Endothelial cell of umbilical vein (primary cell): ENCODE results near the gene TDP1. TPM values are rescaled to one million over a fixed set of nuclear protein-coding genes. Genes with fewer than 3 reads are reported as not detected.
A peak's percentile ranks its signal among the peaks of the same experiment; 100 is the strongest.

Experiments used
- BruUV-seq: library from RNA; stranded (reverse); fragments of 400-500 nt; replicated peaks from 2 replicates; lab custom pipeline; 2021; lab: Mats Ljungman, UMichigan
- CTCF ChIA-PET: fragments of 300-600, 350-600 bp; sonication (Branson Sonifier 250); formaldehyde crosslinking; loops from one replicate; lab custom pipeline; 2021; ENCODE audit warnings: antibody characterized with exemption, inconsistent platforms; lab: Charles Lee
- POLR2A ChIA-PET: fragments of 300-600, 350-600 bp; sonication (Branson Sonifier 250); formaldehyde crosslinking; loops from one replicate; lab custom pipeline; 2021; ENCODE audit warnings: antibody characterized with exemption, inconsistent platforms; lab: Charles Lee
- DNase-seq: peaks from one replicate; pipeline ENCODE4 v3.0.0-alpha.2; 2011; ENCODE audit warnings: low read depth, low spot score
- FAIRE-seq: peaks from 2 replicates; lab custom pipeline; 2011; peaks lifted over from hg19 to GRCh38; lab: Jason Lieb, UNC
- H2AFZ ChIP-seq: 2 replicates; pipeline ENCODE4 v1.6.0; 2012; ENCODE audit warnings: low read depth, low read length, control low read depth, inconsistent platforms
- H3K27ac ChIP-seq: 2 replicates; pipeline ENCODE4 v1.5.1; 2011; ENCODE audit warnings: low read depth, mild to moderate bottlenecking, control low read depth, low read length, moderate library complexity; ENCODE audit not compliant: insufficient read depth
- H3K27me3 ChIP-seq, 2 experiments: 2 replicates each; pipeline versions ENCODE4 v1.6.0 to v1.6.1; 2011; ENCODE audit warnings: low read length in 2 of 2, mixed read lengths in 1 of 2; ENCODE audit not compliant: control insufficient read depth in 2 of 2, insufficient read depth in 2 of 2
- H3K36me3 ChIP-seq, 2 experiments: 2 replicates in 1 of 2; 3 replicates in 1 of 2; pipeline ENCODE4 v1.5.1; 2011; ENCODE audit warnings: low read length in 2 of 2, mild to moderate bottlenecking in 1 of 2, moderate library complexity in 1 of 2; ENCODE audit not compliant: control insufficient read depth in 2 of 2, insufficient read depth in 2 of 2; ENCODE audit errors: extremely low read depth in 1 of 2
- H3K4me1 ChIP-seq: 3 replicates; pipeline ENCODE4 v1.5.1; 2011; ENCODE audit warnings: mild to moderate bottlenecking, low read length; ENCODE audit not compliant: control insufficient read depth, insufficient read depth; ENCODE audit errors: extremely low read depth
- H3K4me2 ChIP-seq: 2 replicates; pipeline ENCODE4 v1.6.1; 2011; ENCODE audit warnings: low read length, control low read depth, mixed read lengths; ENCODE audit not compliant: insufficient read depth
- H3K4me3 ChIP-seq, 3 experiments: fragments of 200-600 bp in 1 of 3; sonication (generic), shearing (Covaris generic) in 1 of 3; replicated peaks in 1 of 3; 2 replicates each; pipeline ENCODE4 v1.5.1; 2011 to 2016; ENCODE audit warnings: control low read depth in 3 of 3, low read length in 3 of 3, mild to moderate bottlenecking in 2 of 3, inconsistent platforms in 1 of 3, low read depth in 1 of 3, moderate library complexity in 1 of 3; ENCODE audit not compliant: insufficient read depth in 1 of 3
- H3K79me2 ChIP-seq: 2 replicates; pipeline ENCODE4 v1.6.0; 2012; ENCODE audit warnings: low read length, inconsistent platforms; ENCODE audit not compliant: control insufficient read depth, insufficient read depth
- H3K9ac ChIP-seq: replicated peaks from 2 replicates; pipeline ENCODE3; 2011; ENCODE audit warnings: low read length, control low read depth; ENCODE audit not compliant: insufficient read depth; ENCODE audit errors: extremely low read depth
- H3K9me1 ChIP-seq: replicated peaks from 3 replicates; pipeline ENCODE4 v1.6.0; 2011; ENCODE audit warnings: mild to moderate bottlenecking, low read length; ENCODE audit not compliant: control insufficient read depth, insufficient read depth; ENCODE audit errors: extremely low read depth
- H3K9me3 ChIP-seq: replicated peaks from 2 replicates; pipeline ENCODE4 v1.5.1; 2012; ENCODE audit warnings: low read length, inconsistent platforms; ENCODE audit not compliant: control insufficient read depth, insufficient read depth
- H4K20me1 ChIP-seq: replicated peaks from 2 replicates; pipeline ENCODE3; 2011; ENCODE audit warnings: mild to moderate bottlenecking, low read length; ENCODE audit not compliant: control insufficient read depth, insufficient read depth; ENCODE audit errors: extremely low read depth
- CTCF ChIP-seq, 2 donors: IDR thresholded peaks; 1 replicate in 1 of 2; 2 replicates in 1 of 2; pipeline ENCODE4 v1.5.1; 2011; ENCODE audit warnings: low read length in 2 of 2, mild to moderate bottlenecking in 2 of 2, moderate library complexity in 2 of 2, control low read depth in 1 of 2, inconsistent platforms in 1 of 2, low read depth in 1 of 2; ENCODE audit not compliant: insufficient read depth in 1 of 2; ENCODE audit errors: extremely low read depth in 1 of 2
- EZH2 ChIP-seq: IDR thresholded peaks from 2 replicates; pipeline ENCODE4 v1.6.1; 2012; ENCODE audit warnings: borderline replicate concordance, low read depth, mild to moderate bottlenecking, moderate library complexity, low read length, inconsistent platforms; ENCODE audit not compliant: severe bottlenecking
- FOS ChIP-seq: IDR thresholded peaks from 2 replicates; pipeline ENCODE4 v1.6.1; 2011; ENCODE audit warnings: mild to moderate bottlenecking, low read length, moderate library complexity, borderline replicate concordance; ENCODE audit not compliant: insufficient read depth
- GATA2 ChIP-seq: IDR thresholded peaks from 2 replicates; pipeline ENCODE4 v1.7.0; 2011; ENCODE audit warnings: low read depth, mild to moderate bottlenecking, moderate library complexity, mixed read lengths, low read length; ENCODE audit not compliant: insufficient read length, insufficient read depth
- JUN ChIP-seq: IDR thresholded peaks from 2 replicates; pipeline ENCODE4 v1.6.1; 2011; ENCODE audit warnings: borderline replicate concordance, low read depth; ENCODE audit not compliant: insufficient read length, insufficient read depth
- MAX ChIP-seq: IDR thresholded peaks from 2 replicates; pipeline ENCODE4 v1.6.1; 2011; ENCODE audit not compliant: insufficient read depth, insufficient read length
- MYC ChIP-seq: IDR thresholded peaks from one replicate; pipeline ENCODE4 v1.6.1; 2011; ENCODE audit warnings: mild to moderate bottlenecking, low read depth, low read length
- POLR2A ChIP-seq: IDR thresholded peaks from 2 replicates; pipeline ENCODE4 v1.6.1; 2012; ENCODE audit warnings: low read depth, mild to moderate bottlenecking, control low read depth, low read length
- POLR2AphosphoS5 ChIP-seq: IDR thresholded peaks from 2 replicates; pipeline ENCODE4 v1.6.1; 2012; ENCODE audit warnings: low read depth, mild to moderate bottlenecking, control low read depth, low read length, moderate library complexity; ENCODE audit not compliant: insufficient read depth
- dilution Hi-C: fragments of 300-500 bp; cut with MboI; formaldehyde crosslinking; loops from one replicate; pipeline ENCODE4 v1.15.0; 2019; ENCODE audit warnings: low sequenced_read_pairs; ENCODE audit not compliant: extremely low pct_ligation_motif_present
- intact Hi-C: fragments of 100-400 bp; cut with micrococcal nuclease; formaldehyde crosslinking; loops from one replicate; pipeline ENCODE4 v1.10.0; 2022
- polyA plus RNA-seq, 4 experiments: library from polyadenylated mRNA; depleted of rRNA in 3 of 4; stranded (reverse) in 3 of 4; unstranded in 1 of 4; fragments of >200 nt; gene quantifications; 2 replicates each; pipeline versions ENCODE4 v1.2.1 to v1.2.3, GENCODE V29; 2011 to 2012; ENCODE audit warnings: missing spikeins in 1 of 4
- total RNA-seq: library from RNA; stranded (reverse); gene quantifications from 2 replicates; pipeline ENCODE4 v1.2.3, GENCODE V29; 2021

TDP1 gene
- total and polyA plus RNA-seq, 2 donors (not counting 3 experiments of a cell fraction or from before 2014, with no cell fraction given) = 14.1 to 30.5 TPM

- ChIA-PET CTCF (interaction anchor here (1.0 to 6.4 kb wide), 11 partner anchors 14 to 914 kb away, joined by 3 to 93 read pairs (median 5); no protein-coding TSS in a partner anchor), POLR2A (no interaction called here)
- peaks cover 25% of the 10 kb centered on the region for H3K79me2 ChIP-seq
- dilution Hi-C loops = no loop called here
- peak within 1 kb of the TSS; percentile 39 to 73 (median 70) for H3K4me3 ChIP-seq
- no peak for TF ChIP-seq MYC
- peak; percentile 89 for TF ChIP-seq POLR2AphosphoS5
- no peak for TF ChIP-seq JUN
- no peak for TF ChIP-seq EZH2
- peak; percentile 87 for TF ChIP-seq POLR2A
- TF ChIP-seq FOS = no peak
- no peak for TF ChIP-seq GATA2
- peak; percentile 20 to 23 for TF ChIP-seq CTCF (IDR thresholded peaks at IDR 0.05; ENCODE audit: extremely low read depth in 1 of 2, insufficient read depth in 1 of 2, low read depth in 1 of 2, low read length in 2 of 2)
- no peak for TF ChIP-seq MAX
- peak within 1 kb of the TSS; percentile 85 for H2AFZ ChIP-seq
- intact Hi-C loops = loop anchor here (1.0 to 5.0 kb wide), 12 partner anchors 15 to 1556 kb away; partner anchors contain the start of genes FOXN3, KCNK13, PPP4R3A and PSMC1
- H3K4me2 ChIP-seq = peak within 1 kb of the TSS; percentile 97
- H3K36me3 ChIP-seq = peaks cover 0 to 4% of the 10 kb centered on the region in 2 experiments
- no peaks in the 10 kb centered on the region for H4K20me1 ChIP-seq
- H3K9ac ChIP-seq = peak within 1 kb of the TSS; percentile 92
- peak within 1 kb of the TSS; percentile 86 for H3K27ac ChIP-seq
- DNase-seq (peak; percentile 100), FAIRE-seq (peak; percentile 99)
- no peaks in the 10 kb centered on the region for H3K9me1 ChIP-seq
- H3K27me3 ChIP-seq = no peaks in the 10 kb centered on the region
- peaks cover 35% of the 10 kb centered on the region for H3K4me1 ChIP-seq
- H3K9me3 ChIP-seq = no peaks in the 10 kb centered on the region
- BruUV-seq = TSS peak; percentile 47
Observed at GRCh38 chr14:89954070-89955021, 1.4 kb upstream of the TDP1 start, which contains the start of gene EFCAB11. TSS of gene EFCAB11 (minus strand) at chr14:89954730. CDS start at chr14:89954660, 70 bp downstream.
